Suprapubic skin (tissue), 3 donors: Measurements from ENCODE around the gene NES.
A peak's percentile ranks its signal among the peaks of the same experiment; 100 is the strongest.

ENCODE experiments used
- CTCF ChIP-seq, 2 donors: fragments of 200-600 bp in 1 of 2; fragments of 450-650 bp in 1 of 2; sonication (generic) in 1 of 2; IDR thresholded peaks; one replicate each; pipeline ENCODE4 v1.5.1; 2016 to 2019; ENCODE audit warnings: antibody characterized with exemption in 2 of 2, mild to moderate bottlenecking in 1 of 2, moderate library complexity in 1 of 2
- EP300 ChIP-seq: sonication (generic); formaldehyde crosslinking; IDR thresholded peaks from one replicate; pipeline ENCODE4 v1.6.1; 2017; ENCODE audit warnings: antibody characterized with exemption
- POLR2A ChIP-seq, 2 donors: fragments of 450-650 bp; IDR thresholded peaks; one replicate each; pipeline ENCODE4 v1.6.1; 2017; ENCODE audit warnings: antibody characterized with exemption in 2 of 2, mild to moderate bottlenecking in 2 of 2, moderate library complexity in 2 of 2

- TF ChIP-seq CTCF (IDR thresholded peaks at IDR 0.05) (peak; percentile 65 to 81), POLR2A (IDR thresholded peaks at IDR 0.05) (no peak), EP300 (no peak)
These were observed 51.6 kb downstream of the NES start for GRCh38 chr1:156625436-156626078.
